DOHH2 (cell line): ENCODE results near the gene F12.

Experiments
- H3F3A ChIP-seq: fragments of 200-600 bp; sonication (generic), shearing (Covaris generic); 2 replicates; pipeline ENCODE4 v1.6.0; 2016; ENCODE audit warnings: antibody characterized with exemption, mild to moderate bottlenecking; ENCODE audit not compliant: control insufficient read depth, insufficient read depth
- H3K27ac ChIP-seq: fragments of 200-600 bp; sonication (generic); 2 replicates; pipeline ENCODE4 v1.5.1; 2014; ENCODE audit warnings: low read depth, mild to moderate bottlenecking, low read length, moderate library complexity
- H3K27me3 ChIP-seq: fragments of 200-600 bp; sonication (generic); 2 replicates; pipeline ENCODE4 v1.6.1; 2014; ENCODE audit warnings: mild to moderate bottlenecking, low read length, mixed read lengths; ENCODE audit not compliant: control insufficient read depth
- H3K36me3 ChIP-seq: fragments of 200-600 bp; sonication (generic); 2 replicates; pipeline ENCODE4 v1.6.1; 2014; ENCODE audit warnings: mild to moderate bottlenecking, low read length, moderate library complexity, mixed read lengths; ENCODE audit not compliant: control insufficient read depth
- H3K4me1 ChIP-seq: fragments of 200-600 bp; sonication (generic); 2 replicates; pipeline ENCODE4 v1.6.1; 2014; ENCODE audit warnings: mild to moderate bottlenecking, low read length, mixed read lengths; ENCODE audit not compliant: control insufficient read depth
- H3K4me2 ChIP-seq: fragments of 200-600 bp; sonication (generic); 2 replicates; pipeline ENCODE4 v1.6.0; 2014; ENCODE audit warnings: mild to moderate bottlenecking, low read length, moderate library complexity
- H3K4me3 ChIP-seq: fragments of 200-600 bp; sonication (generic); 2 replicates; pipeline ENCODE4 v1.5.1; 2014; ENCODE audit warnings: mild to moderate bottlenecking, low read length, mixed read lengths
- H3K79me2 ChIP-seq: fragments of 200-600 bp; sonication (generic); 2 replicates; pipeline ENCODE4 v1.6.1; 2014; ENCODE audit warnings: mild to moderate bottlenecking, low read length, mixed read lengths; ENCODE audit not compliant: control insufficient read depth
- H3K9me2 ChIP-seq: fragments of 200-600 bp; sonication (generic); replicated peaks from 2 replicates; pipeline ENCODE4 v1.6.1; 2014; ENCODE audit warnings: mild to moderate bottlenecking, low read length, mixed read lengths; ENCODE audit not compliant: control insufficient read depth
- H3K9me3 ChIP-seq: fragments of 200-600 bp; sonication (generic); 2 replicates; pipeline ENCODE4 v1.6.1; 2014; ENCODE audit warnings: antibody characterized with exemption, low read length, mixed read lengths; ENCODE audit not compliant: control insufficient read depth, insufficient read depth
- H4K20me1 ChIP-seq: fragments of 200-600 bp; sonication (generic); 2 replicates; pipeline ENCODE4 v1.6.0; 2014; ENCODE audit warnings: low read depth, mild to moderate bottlenecking, antibody characterized with exemption, low read length, moderate library complexity; ENCODE audit not compliant: control insufficient read depth, insufficient read depth
- CTCF ChIP-seq: fragments of 200-600 bp; sonication (generic); IDR thresholded peaks from one replicate; pipeline ENCODE4 v1.5.1; 2014; ENCODE audit warnings: antibody characterized with exemption, mild to moderate bottlenecking, low read depth, low read length; ENCODE audit not compliant: poor library complexity, severe bottlenecking
- EZH2phosphoT487 ChIP-seq: fragments of 200-600 bp; sonication (generic); IDR thresholded peaks from 2 replicates; pipeline ENCODE4 v1.6.1; 2017; ENCODE audit warnings: borderline replicate concordance, mild to moderate bottlenecking, antibody characterized with exemption, low read length, moderate library complexity, mixed read lengths

F12 gene

GRCh38 chr5:177364159-177364962 lies 45.0 kb downstream of the F12 start:
- Histone ChIP-seq H3K9me3 (no peaks in the 10 kb centered on the region), H3K9me2 (no peaks in the 10 kb centered on the region), H3K27ac (no peak overlapping the region), H4K20me1 (0 out of 2 replicates have a peak, but pooled peaks cover 2% of the 10 kb centered on the region), H3K4me1 (peaks cover 49% of the 10 kb centered on the region), H3K27me3 (no peaks in the 10 kb centered on the region), H3F3A (peaks cover 6% of the 10 kb centered on the region), H3K79me2 (peaks cover 5% of the 10 kb centered on the region; the same call in 1 of the 2 replicates), H3K4me2 (no peak overlapping the region), H3K36me3 (peaks cover 13% of the 10 kb centered on the region), H3K4me3 (no peak overlapping the region)
- TF ChIP-seq CTCF, result no peak

GRCh38 chr5:177363565-177363964 lies 45.8 kb downstream of the F12 start:
- H3K36me3 ChIP-seq, result peaks cover 8% of the 10 kb centered on the region
- H3K27ac ChIP-seq, result no peak overlapping the region
- H3K79me2 ChIP-seq, result peaks cover 11% of the 10 kb centered on the region
- H3K4me2 ChIP-seq, result peak overlapping the region; percentile 85
- H4K20me1 ChIP-seq, result 0 out of 2 replicates have a peak, but pooled peaks cover 1% of the 10 kb centered on the region
- H3K4me3 ChIP-seq, result peak overlapping the region; percentile 74
- no peaks in the 10 kb centered on the region for H3K9me2 ChIP-seq
- peaks cover 52% of the 10 kb centered on the region for H3K4me1 ChIP-seq
- H3K27me3 ChIP-seq, result no peaks in the 10 kb centered on the region
- peaks cover 6% of the 10 kb centered on the region for H3F3A ChIP-seq
- no peaks in the 10 kb centered on the region for H3K9me3 ChIP-seq
- no peak for TF ChIP-seq EZH2phosphoT487
- TF ChIP-seq CTCF, result no peak

GRCh38 chr5:177362610-177363507 lies 46.5 kb downstream of the F12 start:
- H3K27ac ChIP-seq, result peak overlapping the region; percentile 58
- H3K27me3 ChIP-seq, result no peaks in the 10 kb centered on the region
- peaks cover 59% of the 10 kb centered on the region for H3K4me1 ChIP-seq
- no peak for TF ChIP-seq EZH2phosphoT487
- TF ChIP-seq CTCF, result no peak
- peaks cover under 1% of the 10 kb centered on the region; the same call in 1 of the 2 replicates for H3K36me3 ChIP-seq
- H3K79me2 ChIP-seq, result peaks cover 18% of the 10 kb centered on the region
- H4K20me1 ChIP-seq, result no peaks in the 10 kb centered on the region
- H3K9me2 ChIP-seq, result no peaks in the 10 kb centered on the region
- no peaks in the 10 kb centered on the region for H3K9me3 ChIP-seq
- peaks cover 6% of the 10 kb centered on the region for H3F3A ChIP-seq
- H3K4me3 ChIP-seq, result peak overlapping the region; percentile 74
- H3K4me2 ChIP-seq, result peak overlapping the region; percentile 85
